ENCODE measurements around the gene AP3B1.

Gene AP3B1

GRCh38 chr5:78291687-78292086 is 2.8 kb downstream of the AP3B1 start:
- no peak for DNase-seq (ENCODE audit: low read depth in 2 of 2)

DNA sequence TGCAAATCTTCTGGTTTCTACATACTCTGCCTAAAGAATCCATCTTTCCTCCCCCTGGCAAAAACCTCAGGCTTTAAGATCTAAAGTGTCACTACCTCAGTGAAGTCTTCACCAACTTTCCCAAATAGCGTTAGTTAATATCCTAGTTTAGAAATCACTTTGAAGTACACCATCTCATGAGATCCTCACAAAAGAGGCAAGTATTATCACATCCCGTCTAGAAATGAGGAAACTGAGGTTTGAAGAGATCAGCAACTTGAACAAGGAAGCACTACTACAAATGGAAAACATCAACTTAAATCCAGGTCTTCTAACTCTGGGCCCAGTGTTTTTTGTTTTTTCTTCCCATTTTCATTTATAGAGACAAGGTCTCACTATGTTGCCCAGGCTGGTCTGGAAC is 4.6 kb downstream of the AP3B1 start:
- DNase-seq (ENCODE audit: low read depth in 2 of 2), result no peak

GRCh38 chr5:78288246-78288645 is 6.3 kb downstream of the AP3B1 start:
- no peak for DNase-seq (ENCODE audit: low read depth in 2 of 2)

- DNase-seq (ENCODE audit: low read depth in 2 of 2), result no peak
Measured at GRCh38 chr5:78287833-78288232, 6.7 kb downstream of the AP3B1 start.

DNA sequence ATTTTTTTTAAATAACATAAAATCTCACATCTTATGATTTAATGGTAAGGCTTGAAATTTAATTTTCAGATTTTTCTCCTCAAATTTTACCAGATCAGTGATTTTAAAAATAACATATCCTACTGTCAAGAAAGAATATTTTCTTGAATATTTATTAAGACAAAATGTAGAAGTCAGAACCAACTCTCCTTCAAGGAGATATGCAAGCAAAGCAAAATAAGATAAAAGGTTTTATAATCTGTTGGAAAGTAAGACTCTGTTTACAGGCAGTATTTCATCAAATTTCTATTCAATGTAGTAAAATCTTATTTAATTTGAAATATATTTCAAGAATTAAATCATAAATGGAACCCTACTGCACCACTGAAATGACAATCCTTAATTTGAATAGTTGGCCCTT is 7.3 kb downstream of the AP3B1 start:
- DNase-seq (ENCODE audit: low read depth in 2 of 2), result no peak

DNA sequence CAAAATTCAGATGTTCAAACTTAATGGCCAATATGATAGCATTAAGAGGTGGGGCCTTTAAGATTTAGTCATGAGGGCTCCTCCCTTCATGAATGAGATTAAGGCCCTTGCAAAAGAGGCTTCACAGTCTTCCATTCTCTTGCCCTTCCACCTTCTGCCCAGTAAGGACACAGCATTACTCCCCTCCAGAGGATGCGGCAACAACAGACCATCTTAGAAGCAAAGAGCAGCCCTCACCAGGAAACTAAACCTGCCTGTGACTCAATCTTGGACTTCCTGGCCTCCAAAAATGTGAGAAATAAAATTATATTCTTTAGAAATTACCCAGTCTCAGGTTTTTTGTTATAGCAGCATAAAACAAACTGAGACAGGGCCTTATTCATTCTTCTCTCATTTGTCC is 8.2 kb downstream of the AP3B1 start:
- no peak for DNase-seq (ENCODE audit: low read depth in 2 of 2)

DNA sequence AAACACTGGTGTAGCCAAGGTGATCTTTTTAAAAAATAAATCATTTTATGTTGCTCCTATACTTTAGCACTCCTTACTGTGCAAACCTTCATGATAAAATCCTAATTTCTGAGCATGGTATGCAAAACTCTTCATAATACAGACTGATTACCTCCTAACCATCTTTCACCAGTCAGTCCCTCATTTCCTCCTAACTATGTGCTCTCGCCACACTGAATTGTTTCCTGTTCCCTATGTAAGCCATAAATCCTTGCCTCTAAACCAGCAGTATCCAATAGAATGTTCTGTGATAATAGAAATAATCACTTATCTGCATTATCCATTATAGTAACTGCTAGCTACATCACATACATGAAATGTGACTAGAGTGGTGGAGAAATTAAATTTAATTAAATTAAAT is 10.7 kb downstream of the AP3B1 start:
- DNase-seq (ENCODE audit: low read depth in 2 of 2), result no peak

DNA sequence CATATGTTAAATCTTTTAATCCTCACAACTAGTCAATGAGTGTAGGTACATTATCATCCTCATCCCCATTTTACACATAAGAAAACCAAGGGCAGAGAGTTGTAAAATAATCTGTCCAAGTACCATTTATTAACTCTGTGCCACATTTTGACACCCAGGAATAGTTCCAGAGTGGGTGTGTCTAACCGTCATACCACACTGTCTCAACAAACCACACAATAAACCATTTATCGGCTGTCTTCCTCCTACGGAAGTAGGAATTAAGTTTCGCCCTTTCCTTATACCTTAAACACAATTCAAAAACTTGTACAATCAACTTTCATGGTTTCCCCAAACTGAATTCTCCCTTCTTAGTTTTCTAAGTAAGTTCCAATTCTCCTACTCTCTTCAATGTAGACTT is 11.4 kb downstream of the AP3B1 start:
- DNase-seq (ENCODE audit: low read depth in 2 of 2), result no peak

- no peak for DNase-seq (ENCODE audit: low read depth in 2 of 2)
Measured at GRCh38 chr5:78280261-78280660, 14.2 kb downstream of the AP3B1 start.

GRCh38 chr5:78279194-78279593 is 15.3 kb downstream of the AP3B1 start:
- no peak for DNase-seq (ENCODE audit: low read depth in 2 of 2)

DNA sequence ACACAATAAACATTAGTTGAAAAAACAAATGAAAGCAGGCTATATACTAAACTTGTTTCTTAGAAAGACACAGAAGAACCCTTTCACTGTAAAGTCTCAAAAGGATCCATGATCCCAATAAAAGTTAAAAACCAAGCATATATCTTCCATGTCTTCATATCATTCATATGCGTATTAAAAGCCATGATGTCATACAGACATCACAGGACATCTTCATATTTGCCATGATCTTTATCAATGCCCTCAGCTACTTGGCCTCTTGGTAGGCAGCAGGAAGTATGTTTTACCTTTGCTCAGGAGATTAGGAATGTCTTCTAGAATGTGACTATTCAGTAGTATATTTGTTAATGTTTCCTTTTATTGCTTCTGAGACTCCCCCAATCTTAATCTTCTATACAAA is 16.8 kb downstream of the AP3B1 start:
- no peak for DNase-seq (ENCODE audit: low read depth in 2 of 2)

GRCh38 chr5:78275998-78276543 is 18.4 kb downstream of the AP3B1 start:
- DNase-seq (ENCODE audit: low read depth in 2 of 2), result no peak

DNA sequence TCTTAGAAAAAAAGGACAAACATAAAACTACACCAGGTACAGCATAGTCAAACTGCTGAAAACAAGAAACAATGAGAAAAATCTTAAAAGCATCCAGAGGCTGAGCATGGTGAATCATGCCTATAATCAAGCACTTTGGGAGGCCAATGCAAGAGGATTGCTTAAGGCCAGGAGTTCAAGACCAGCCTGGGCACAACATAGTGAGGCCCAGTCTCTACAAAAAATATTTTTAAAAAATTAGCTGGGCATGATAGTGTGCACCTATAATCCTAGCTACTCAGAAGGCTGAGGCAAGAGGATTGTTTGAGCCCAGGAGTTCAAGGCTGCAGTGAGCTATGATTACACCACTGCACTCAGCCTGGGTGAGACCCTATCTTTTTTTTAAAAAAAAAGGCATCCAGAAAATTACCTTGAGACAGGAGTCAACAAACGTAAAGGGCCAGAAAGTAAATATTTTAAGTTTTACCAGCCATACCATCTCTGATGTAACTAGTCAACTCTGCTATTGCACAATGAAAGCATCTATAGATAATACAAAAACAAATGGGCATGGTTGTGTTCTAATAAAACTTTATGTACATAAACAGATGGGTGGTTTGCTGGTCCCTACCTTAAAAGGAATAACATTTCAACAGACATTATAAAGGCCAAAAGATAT is 19.8 kb downstream of the AP3B1 start:
- DNase-seq (ENCODE audit: low read depth in 2 of 2), result no peak

- DNase-seq (ENCODE audit: low read depth in 2 of 2), result no peak
Measured at GRCh38 chr5:78273436-78273835, 21.1 kb downstream of the AP3B1 start.

- DNase-seq (ENCODE audit: low read depth in 2 of 2), result no peak
Measured at GRCh38 chr5:78271766-78272165, 22.7 kb downstream of the AP3B1 start.

DNA sequence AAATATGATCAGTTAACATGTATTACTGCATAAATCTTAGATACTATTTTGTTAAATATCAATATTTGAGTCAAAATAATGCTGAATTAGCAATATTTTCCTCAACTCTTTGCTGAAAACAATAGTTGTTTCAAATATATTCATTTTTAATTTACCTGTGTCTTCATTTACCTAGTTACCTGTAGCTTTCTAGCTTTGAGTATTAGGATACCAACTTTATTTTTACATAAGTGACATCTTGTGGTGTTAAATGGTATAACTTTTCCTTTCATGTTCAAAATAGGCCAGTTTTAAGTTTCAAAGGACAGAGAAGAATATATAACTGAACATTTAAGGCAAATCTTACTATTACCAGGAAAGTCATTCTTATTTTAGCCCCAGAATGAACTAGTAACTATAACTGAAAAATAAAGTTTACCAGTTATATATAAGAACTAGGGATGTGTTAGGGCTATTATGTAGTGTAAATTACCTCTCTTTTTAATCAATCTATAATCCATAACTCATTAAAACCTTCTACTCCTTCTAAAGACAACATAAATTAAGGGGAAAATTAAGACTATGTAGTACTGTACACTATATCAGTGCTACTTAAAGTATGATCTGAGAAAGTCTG is 25.3 kb downstream of the AP3B1 start:
- no peak for DNase-seq (ENCODE audit: low read depth in 2 of 2)

DNA sequence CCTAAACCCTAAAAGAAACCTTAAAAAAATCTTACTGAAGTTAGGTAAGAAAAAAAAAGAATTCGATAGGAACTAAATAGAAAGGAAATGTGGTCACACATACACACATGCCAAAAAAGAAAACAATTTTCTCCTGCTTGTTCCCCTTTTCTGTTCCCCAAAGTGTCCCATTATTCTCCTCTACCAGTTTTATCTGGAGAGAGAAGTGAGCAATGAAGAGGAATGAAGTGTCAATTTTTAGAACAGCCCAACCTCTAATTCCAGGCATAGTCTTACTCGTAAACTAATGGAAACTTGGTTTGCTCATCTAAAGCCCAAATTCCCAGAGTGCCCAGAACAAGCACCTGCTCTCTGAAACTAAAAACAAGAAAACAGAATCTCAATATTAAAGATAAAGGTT is 26.1 kb downstream of the AP3B1 start:
- no peak for DNase-seq (ENCODE audit: low read depth in 2 of 2)

- no peak for DNase-seq (ENCODE audit: low read depth in 2 of 2)
Measured at GRCh38 chr5:78265163-78265562, 29.3 kb downstream of the AP3B1 start.

DNA sequence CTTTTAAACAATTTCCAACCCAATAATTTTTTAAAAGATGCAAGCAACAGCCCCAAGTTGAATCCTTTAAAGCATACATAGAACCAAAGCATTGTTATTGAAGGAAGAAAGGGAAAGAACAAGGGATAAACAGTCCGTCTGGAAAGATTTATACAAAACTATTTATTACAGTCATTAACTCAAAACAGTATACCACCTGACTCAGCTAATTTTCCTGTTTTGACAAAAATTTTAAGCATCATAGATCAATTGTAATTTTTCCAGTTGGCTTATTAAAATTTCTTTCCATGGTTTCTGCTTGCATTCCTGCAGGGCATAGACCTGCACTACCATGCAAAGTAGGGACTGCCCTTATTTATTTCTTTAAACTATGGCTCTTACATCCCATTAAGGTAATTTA is 29.9 kb downstream of the AP3B1 start:
- DNase-seq (ENCODE audit: low read depth in 2 of 2), result no peak

DNA sequence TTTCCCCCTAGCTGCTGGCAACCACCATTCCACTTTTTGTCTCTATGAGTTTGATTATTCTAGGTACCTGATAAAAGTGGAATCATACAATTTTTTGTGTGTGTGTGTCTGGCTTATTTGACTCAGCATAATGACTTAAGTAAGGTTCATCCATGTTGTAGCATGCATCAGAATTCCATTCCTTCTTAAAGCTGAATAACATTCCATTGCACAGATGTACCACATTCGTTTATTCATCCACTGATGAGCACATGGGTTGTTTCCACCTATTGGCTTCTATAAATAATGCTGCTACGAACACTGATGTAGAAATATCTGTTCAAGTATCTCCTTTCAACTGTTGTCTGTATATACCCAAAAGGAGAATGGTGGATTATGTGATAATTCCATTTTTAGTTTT is 33.7 kb downstream of the AP3B1 start:
- DNase-seq (ENCODE audit: low read depth in 2 of 2), result no peak

GRCh38 chr5:78253201-78253600 is 41.3 kb downstream of the AP3B1 start:
- no peak for DNase-seq (ENCODE audit: low read depth in 2 of 2)

- no peak for DNase-seq (ENCODE audit: low read depth in 2 of 2)
Measured at GRCh38 chr5:78252715-78253114, 41.8 kb downstream of the AP3B1 start.

GRCh38 chr5:78251663-78252284 is 42.7 kb downstream of the AP3B1 start:
- DNase-seq (ENCODE audit: low read depth in 2 of 2), result no peak
